Neuron (in vitro differentiated cells): ENCODE data around the gene ROR1.

Experiments used
- H2AFZ ChIP-seq: one replicate; pipeline ENCODE4 v1.6.1; 2013; ENCODE audit warnings: low read depth, mild to moderate bottlenecking, inconsistent platforms, low read length, moderate library complexity
- H3K27me3 ChIP-seq: one replicate; pipeline ENCODE4 v1.6.1; 2013; ENCODE audit warnings: low read length; ENCODE audit not compliant: insufficient read depth
- H3K36me3 ChIP-seq: one replicate; pipeline ENCODE4 v1.6.1; 2013; ENCODE audit warnings: low read length; ENCODE audit not compliant: insufficient read depth
- H3K4me1 ChIP-seq: one replicate; pipeline ENCODE4 v1.6.1; 2013; ENCODE audit warnings: low read length; ENCODE audit not compliant: insufficient read depth
- H3K4me3 ChIP-seq: 2 replicates; pipeline ENCODE4 v1.5.1; 2013; ENCODE audit warnings: mild to moderate bottlenecking, low read length, moderate library complexity
- H3K9me3 ChIP-seq: one replicate; pipeline ENCODE4 v1.6.1; 2013; ENCODE audit warnings: low read length

ROR1 gene

DNA sequence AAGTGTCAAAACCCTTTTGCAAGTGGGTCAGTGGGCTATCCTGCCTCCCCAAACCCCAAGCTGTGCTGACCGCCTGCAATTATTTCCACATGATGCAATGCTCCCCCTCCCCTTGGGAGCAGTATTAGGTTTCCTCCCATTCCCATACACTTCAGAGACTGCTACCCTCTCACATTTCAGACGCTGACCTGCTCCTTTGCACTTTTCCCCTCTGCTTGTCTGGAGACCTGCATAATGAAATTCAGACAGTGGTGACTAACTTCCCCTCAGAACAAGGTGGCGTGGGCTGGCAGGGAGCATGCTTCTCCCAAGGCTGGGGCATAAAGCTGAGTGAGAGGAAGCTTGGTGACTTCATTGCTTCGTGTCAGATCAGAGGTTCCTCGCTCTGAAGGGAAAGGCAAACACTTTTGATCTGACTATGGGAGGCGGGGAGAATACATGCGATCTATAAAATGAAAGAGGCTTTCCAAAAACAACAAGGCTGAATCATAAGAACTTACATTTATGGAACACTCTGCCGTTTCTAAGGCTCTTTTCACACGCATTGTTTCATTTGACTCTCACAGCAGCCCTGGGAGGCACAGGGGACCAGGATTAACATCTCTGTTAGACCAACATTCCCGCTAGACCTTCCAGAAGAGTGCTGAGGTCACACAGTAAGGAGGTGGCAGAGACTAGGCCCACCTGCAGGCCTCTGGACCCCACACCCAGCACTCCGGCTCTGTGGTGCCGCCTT, 27.5 kb upstream of the ROR1 start:
- no peaks in the 10 kb centered on the region for H3K9me3 ChIP-seq

DNA sequence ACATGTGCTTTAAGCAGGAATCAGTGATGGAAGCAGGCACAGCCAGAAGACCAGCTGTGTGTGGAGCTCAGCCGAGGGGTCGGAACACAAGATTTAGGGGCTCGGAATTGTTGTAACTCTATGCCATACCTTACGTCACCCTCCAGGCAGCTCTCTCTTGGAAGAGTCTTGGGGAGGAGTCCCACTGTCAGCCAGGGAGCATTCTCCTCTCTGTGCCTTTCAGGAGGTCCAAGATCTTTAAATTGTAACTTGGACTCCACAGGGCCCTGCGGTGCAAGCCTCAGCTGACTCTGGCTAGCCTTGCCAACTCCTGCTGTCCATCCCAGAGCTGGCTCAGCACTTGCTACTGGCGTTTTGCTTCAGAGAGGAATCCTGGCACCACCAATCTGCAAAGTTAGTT, 26.4 kb upstream of the ROR1 start:
- no peaks in the 10 kb centered on the region for H3K27me3 ChIP-seq
- H2AFZ ChIP-seq, result no peak overlapping the region
- no peak overlapping the region for H3K4me3 ChIP-seq
- no peaks in the 10 kb centered on the region for H3K9me3 ChIP-seq
- H3K36me3 ChIP-seq, result no peaks in the 10 kb centered on the region
- peaks cover 9% of the 10 kb centered on the region for H3K4me1 ChIP-seq

More for the DNA sequence above, 27.5 kb upstream of the ROR1 start:
- H3K4me1 ChIP-seq, result peaks cover 9% of the 10 kb centered on the region
- no peaks in the 10 kb centered on the region for H3K27me3 ChIP-seq
- H2AFZ ChIP-seq, result no peak overlapping the region
- H3K4me3 ChIP-seq, result peak overlapping the region; percentile 10
- H3K36me3 ChIP-seq, result no peaks in the 10 kb centered on the region

DNA sequence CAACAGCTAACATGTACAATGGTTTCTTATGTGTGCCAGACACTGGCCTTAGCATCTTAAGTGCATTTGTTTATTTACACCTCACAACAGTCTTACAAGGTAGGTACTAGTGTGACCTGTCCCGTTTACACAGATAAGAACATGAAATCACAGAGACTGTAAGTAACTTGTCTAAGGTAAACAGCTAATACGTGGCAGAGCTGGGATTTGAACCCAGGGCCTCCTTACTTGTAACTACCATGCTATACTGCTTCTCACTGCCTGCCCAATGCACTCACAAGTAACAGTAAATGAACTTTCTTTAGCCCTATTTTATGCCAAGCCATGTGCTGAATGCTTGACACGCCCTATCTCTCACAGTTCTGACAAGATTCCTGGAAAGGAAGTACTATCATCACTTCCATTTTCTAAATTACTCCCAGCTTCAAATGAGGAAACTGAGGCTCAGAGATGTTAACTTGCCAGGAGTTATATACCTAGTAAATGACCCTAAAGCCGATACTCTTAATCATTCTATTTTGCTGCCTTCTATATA, 25.7 kb upstream of the ROR1 start:
- peaks cover 9% of the 10 kb centered on the region for H3K4me1 ChIP-seq
- H3K9me3 ChIP-seq, result no peaks in the 10 kb centered on the region

GRCh38 chr1:63748641-63749040, 25.2 kb upstream of the ROR1 start:
- Histone ChIP-seq H3K9me3 (no peaks in the 10 kb centered on the region), H3K36me3 (no peaks in the 10 kb centered on the region), H3K4me1 (peaks cover 9% of the 10 kb centered on the region), H3K27me3 (peaks cover 4% of the 10 kb centered on the region), H2AFZ (no peak overlapping the region), H3K4me3 (no peak overlapping the region)

More for the DNA sequence above, 25.7 kb upstream of the ROR1 start:
- Histone ChIP-seq H2AFZ (no peak overlapping the region), H3K4me3 (no peak overlapping the region), H3K36me3 (no peaks in the 10 kb centered on the region), H3K27me3 (peaks cover 4% of the 10 kb centered on the region)

DNA sequence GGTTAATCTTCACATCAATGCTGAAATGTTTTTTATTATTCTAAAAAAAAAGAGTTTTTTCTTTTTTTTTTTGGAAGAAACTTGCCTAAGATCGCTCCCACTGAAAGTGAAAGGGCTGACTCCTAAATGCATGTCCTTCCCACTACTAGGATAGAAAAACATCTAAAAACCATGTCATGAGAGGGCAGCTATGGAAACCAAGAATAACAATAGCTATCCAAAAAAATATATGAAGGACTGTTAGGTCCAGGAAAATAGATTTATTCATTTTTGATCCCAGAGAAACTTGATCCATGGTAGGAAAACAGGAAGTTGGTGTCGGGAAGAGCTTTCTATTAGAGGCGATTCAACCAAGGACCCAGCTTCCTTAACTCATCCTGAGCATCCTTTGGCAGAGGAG, 23.1 kb upstream of the ROR1 start:
- H3K36me3 ChIP-seq, result no peaks in the 10 kb centered on the region
- no peak overlapping the region for H3K4me3 ChIP-seq
- peaks cover 4% of the 10 kb centered on the region for H3K27me3 ChIP-seq
- no peaks in the 10 kb centered on the region for H3K9me3 ChIP-seq
- peaks cover 9% of the 10 kb centered on the region for H3K4me1 ChIP-seq
- no peak overlapping the region for H2AFZ ChIP-seq

GRCh38 chr1:63752176-63752575, 21.6 kb upstream of the ROR1 start:
- H3K27me3 ChIP-seq, result peaks cover 4% of the 10 kb centered on the region
- no peaks in the 10 kb centered on the region for H3K9me3 ChIP-seq
- H3K4me3 ChIP-seq, result no peak overlapping the region
- no peaks in the 10 kb centered on the region for H3K4me1 ChIP-seq
- H3K36me3 ChIP-seq, result no peaks in the 10 kb centered on the region
- H2AFZ ChIP-seq, result no peak overlapping the region

- H3K4me1 ChIP-seq, result no peaks in the 10 kb centered on the region
- no peak overlapping the region for H2AFZ ChIP-seq
- no peaks in the 10 kb centered on the region for H3K9me3 ChIP-seq
- H3K4me3 ChIP-seq, result no peak overlapping the region
- H3K27me3 ChIP-seq, result peaks cover 4% of the 10 kb centered on the region
- no peaks in the 10 kb centered on the region for H3K36me3 ChIP-seq
These were observed 20.2 kb upstream of the ROR1 start for GRCh38 chr1:63753591-63753990.

DNA sequence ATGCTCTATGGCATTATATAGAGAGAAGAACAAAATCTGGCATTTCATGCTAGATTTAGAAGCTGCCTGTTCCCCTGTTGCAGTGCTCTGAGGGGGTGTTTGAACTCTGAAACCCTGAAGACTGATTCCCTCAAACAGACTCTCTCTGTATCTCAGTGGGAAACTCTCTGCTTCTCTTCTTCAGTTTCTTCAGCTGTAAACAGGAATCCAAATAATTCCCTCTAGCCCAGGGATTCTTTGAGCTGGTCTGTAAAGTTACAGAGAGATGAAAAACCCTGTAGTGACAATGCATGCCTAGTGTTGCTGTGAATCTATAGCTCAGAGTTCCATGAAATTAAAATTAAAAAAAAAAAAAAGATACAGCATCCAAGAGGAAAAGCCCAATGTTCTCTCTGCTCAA, 17.0 kb upstream of the ROR1 start:
- no peaks in the 10 kb centered on the region for H3K4me1 ChIP-seq
- no peak overlapping the region for H2AFZ ChIP-seq
- no peaks in the 10 kb centered on the region for H3K36me3 ChIP-seq
- no peak overlapping the region for H3K4me3 ChIP-seq
- peaks cover 4% of the 10 kb centered on the region for H3K27me3 ChIP-seq
- no peaks in the 10 kb centered on the region for H3K9me3 ChIP-seq

GRCh38 chr1:63757334-63757733, 16.5 kb upstream of the ROR1 start:
- peaks cover 4% of the 10 kb centered on the region for H3K27me3 ChIP-seq
- H2AFZ ChIP-seq, result no peak overlapping the region
- H3K4me3 ChIP-seq, result no peak overlapping the region
- H3K9me3 ChIP-seq, result no peaks in the 10 kb centered on the region
- H3K36me3 ChIP-seq, result no peaks in the 10 kb centered on the region
- no peaks in the 10 kb centered on the region for H3K4me1 ChIP-seq

DNA sequence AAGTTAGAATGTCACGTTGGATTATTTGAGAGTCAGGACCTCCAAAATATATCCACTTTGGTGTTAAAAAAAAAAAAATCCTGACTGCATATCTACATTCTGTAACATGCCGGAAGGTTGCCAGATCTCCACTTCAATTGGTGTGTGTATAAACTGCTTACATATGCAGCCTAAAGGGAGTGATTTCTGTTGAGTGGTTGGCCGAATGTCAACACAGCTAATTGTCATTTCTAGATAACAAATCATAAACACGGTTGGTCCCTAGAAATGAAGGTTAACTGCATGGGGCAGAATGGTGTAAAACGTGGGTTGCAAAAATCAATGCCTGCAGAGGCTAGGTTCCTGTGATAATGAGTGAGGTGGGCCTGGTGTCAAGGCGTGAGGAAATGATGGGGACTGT, 15.0 kb upstream of the ROR1 start:
- Histone ChIP-seq H3K4me3 (no peak overlapping the region), H2AFZ (no peak overlapping the region), H3K27me3 (no peaks in the 10 kb centered on the region), H3K36me3 (no peaks in the 10 kb centered on the region), H3K4me1 (no peaks in the 10 kb centered on the region), H3K9me3 (no peaks in the 10 kb centered on the region)

- H3K27me3 ChIP-seq, result no peaks in the 10 kb centered on the region
- H2AFZ ChIP-seq, result no peak overlapping the region
- no peaks in the 10 kb centered on the region for H3K36me3 ChIP-seq
- H3K4me1 ChIP-seq, result no peaks in the 10 kb centered on the region
- no peaks in the 10 kb centered on the region for H3K9me3 ChIP-seq
- H3K4me3 ChIP-seq, result no peak overlapping the region
These were observed 14.0 kb upstream of the ROR1 start for GRCh38 chr1:63759778-63760177.

- no peaks in the 10 kb centered on the region for H3K9me3 ChIP-seq
- H3K36me3 ChIP-seq, result no peaks in the 10 kb centered on the region
- H2AFZ ChIP-seq, result no peak overlapping the region
- H3K4me1 ChIP-seq, result peaks cover 8% of the 10 kb centered on the region
- no peak overlapping the region for H3K4me3 ChIP-seq
- peaks cover 19% of the 10 kb centered on the region for H3K27me3 ChIP-seq
These were observed 3.4 kb upstream of the ROR1 start for GRCh38 chr1:63770381-63770780.

DNA sequence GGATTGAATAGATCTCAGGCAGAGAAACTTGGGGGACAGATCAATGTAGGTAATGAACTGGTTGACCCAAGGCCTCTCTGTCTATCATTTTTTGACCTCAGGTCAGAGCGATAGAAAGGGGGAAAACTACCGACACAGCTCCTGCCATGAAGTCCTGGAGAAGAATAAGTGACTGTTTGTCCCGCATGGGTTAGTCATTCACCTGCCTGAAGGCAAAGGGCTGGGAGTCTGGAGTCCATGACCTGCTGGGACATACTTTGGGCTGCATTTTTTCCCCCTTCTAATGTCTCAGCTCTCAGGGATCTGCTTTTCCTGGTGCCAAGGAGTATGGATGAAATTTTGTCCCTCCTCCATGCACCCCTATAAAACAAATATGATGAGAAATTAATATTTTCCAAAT, 1.6 kb upstream of the ROR1 start:
- Histone ChIP-seq H3K4me3 (no peak overlapping the region), H2AFZ (no peak overlapping the region), H3K4me1 (peaks cover 18% of the 10 kb centered on the region), H3K27me3 (peaks cover 19% of the 10 kb centered on the region), H3K36me3 (no peaks in the 10 kb centered on the region), H3K9me3 (no peaks in the 10 kb centered on the region)

DNA sequence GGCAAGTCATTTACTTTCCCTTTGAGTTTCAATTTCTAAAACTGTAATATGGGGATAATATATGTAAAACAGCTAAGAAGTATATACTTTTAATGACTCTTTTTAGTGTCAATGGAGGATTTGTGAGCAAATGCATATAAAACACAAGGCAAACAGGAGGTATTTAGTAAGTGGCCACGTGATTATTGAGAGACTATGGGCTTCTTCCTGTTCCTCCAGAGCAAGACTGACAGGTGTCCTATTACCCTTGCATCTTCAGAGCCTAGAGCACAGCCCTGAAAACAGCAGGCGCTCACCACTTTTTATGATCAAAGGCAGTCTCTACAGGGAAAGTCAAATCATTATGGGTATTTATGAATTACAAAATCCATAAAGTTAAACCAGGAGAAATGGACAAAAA, 941 bp upstream of the ROR1 start:
- no peak overlapping the region for H2AFZ ChIP-seq
- H3K4me1 ChIP-seq, result peaks cover 18% of the 10 kb centered on the region
- H3K4me3 ChIP-seq, result no peak overlapping the region
- H3K9me3 ChIP-seq, result no peaks in the 10 kb centered on the region
- H3K27me3 ChIP-seq, result peaks cover 19% of the 10 kb centered on the region
- no peaks in the 10 kb centered on the region for H3K36me3 ChIP-seq
